Thyroid gland (tissue), 4 donors: Measurements from ENCODE around the gene TMEM19. TPM values are rescaled to one million over a fixed set of nuclear protein-coding genes. Genes with fewer than 3 reads are reported as not detected.

ENCODE experiments used
- DNase-seq, 2 donors: peaks; one replicate each; pipeline ENCODE4 v3.0.0-alpha.2; 2019
- H3K27ac ChIP-seq, 3 donors: fragments of 200-600 bp; sonication (generic); 1 replicate in 2 of 3; 2 replicates in 1 of 3; pipeline ENCODE4 v1.5.1; 2016 to 2019; ENCODE audit warnings: mild to moderate bottlenecking in 1 of 3, moderate library complexity in 1 of 3
- H3K27me3 ChIP-seq: fragments of 200-600 bp; sonication (generic); one replicate; pipeline ENCODE4 v1.5.1; 2019
- H3K36me3 ChIP-seq, 2 donors: fragments of 200-600 bp; sonication (generic); one replicate each; pipeline ENCODE4 v1.5.1; 2016 to 2019
- H3K4me1 ChIP-seq, 2 donors: fragments of 200-600 bp; sonication (generic); one replicate each; pipeline ENCODE4 v1.5.1; 2017 to 2019
- H3K4me3 ChIP-seq, 3 donors: fragments of 200-600 bp; sonication (generic); replicated peaks in 1 of 3; 1 replicate in 2 of 3; 2 replicates in 1 of 3; pipeline ENCODE4 v1.5.1; 2016; ENCODE audit warnings: mild to moderate bottlenecking in 1 of 3
- H3K9me3 ChIP-seq: fragments of 200-600 bp; sonication (generic); one replicate; pipeline ENCODE4 v1.5.1; 2017
- POLR2A ChIP-seq, 2 donors: fragments of 450-650 bp; IDR thresholded peaks; one replicate each; pipeline ENCODE4 v1.6.1; 2017; ENCODE audit warnings: antibody characterized with exemption in 2 of 2, mild to moderate bottlenecking in 2 of 2, moderate library complexity in 1 of 2
- WGBS, 2 donors: methylation state at CpG; one replicate each; pipeline ENCODE4 v1.1.5; 2017; 5-methylcytosine and 5-hydroxymethylcytosine counted together
- intact Hi-C: fragments of 100-400 bp; cut with DNase I; formaldehyde crosslinking; loops from one replicate; pipeline ENCODE4 v1.15.1; 2023
- total RNA-seq, 4 donors: library from RNA; depleted of rRNA; stranded (reverse); fragments of >200 nt; gene quantifications; one replicate each; pipeline ENCODE4 v1.2.3, GENCODE V29; 2016
- TF ChIP-seq, protein P1 (sequence below), 6 experiments: fragments of 200-600 bp in 3 of 6; fragments of 450-650 bp in 3 of 6; sonication (generic) in 3 of 6; IDR thresholded peaks; one replicate each; pipeline ENCODE4 v1.5.1; 2016 to 2019; ENCODE audit warnings: antibody characterized with exemption in 6 of 6, mild to moderate bottlenecking in 2 of 6, inconsistent platforms in 1 of 6, moderate library complexity in 1 of 6

Gene TMEM19
- total RNA-seq, 4 donors from 2014 or later = 29.3 to 50.0 (median 47.4) TPM

DNA sequence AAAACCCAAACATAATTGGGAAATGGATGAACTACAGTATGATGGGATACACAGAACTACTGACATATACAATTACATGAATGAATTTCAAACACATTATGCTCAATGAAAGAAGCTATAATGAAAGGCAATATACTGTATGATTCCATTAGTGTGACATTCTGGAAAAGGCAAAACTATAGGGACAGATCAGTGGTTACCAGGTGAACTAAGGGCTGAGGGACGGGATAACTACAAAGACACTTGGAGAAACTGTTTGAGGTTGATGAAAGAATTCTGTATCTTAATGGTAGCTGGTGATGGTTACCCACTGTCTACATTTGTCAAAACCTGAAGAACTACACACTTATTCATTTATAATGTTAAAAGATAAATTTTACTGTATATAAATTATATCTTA is 30.0 kb upstream of the TMEM19 start:
- no peak for TF ChIP-seq POLR2A (IDR thresholded peaks at IDR 0.05)
- TF ChIP-seq, protein P1, sequence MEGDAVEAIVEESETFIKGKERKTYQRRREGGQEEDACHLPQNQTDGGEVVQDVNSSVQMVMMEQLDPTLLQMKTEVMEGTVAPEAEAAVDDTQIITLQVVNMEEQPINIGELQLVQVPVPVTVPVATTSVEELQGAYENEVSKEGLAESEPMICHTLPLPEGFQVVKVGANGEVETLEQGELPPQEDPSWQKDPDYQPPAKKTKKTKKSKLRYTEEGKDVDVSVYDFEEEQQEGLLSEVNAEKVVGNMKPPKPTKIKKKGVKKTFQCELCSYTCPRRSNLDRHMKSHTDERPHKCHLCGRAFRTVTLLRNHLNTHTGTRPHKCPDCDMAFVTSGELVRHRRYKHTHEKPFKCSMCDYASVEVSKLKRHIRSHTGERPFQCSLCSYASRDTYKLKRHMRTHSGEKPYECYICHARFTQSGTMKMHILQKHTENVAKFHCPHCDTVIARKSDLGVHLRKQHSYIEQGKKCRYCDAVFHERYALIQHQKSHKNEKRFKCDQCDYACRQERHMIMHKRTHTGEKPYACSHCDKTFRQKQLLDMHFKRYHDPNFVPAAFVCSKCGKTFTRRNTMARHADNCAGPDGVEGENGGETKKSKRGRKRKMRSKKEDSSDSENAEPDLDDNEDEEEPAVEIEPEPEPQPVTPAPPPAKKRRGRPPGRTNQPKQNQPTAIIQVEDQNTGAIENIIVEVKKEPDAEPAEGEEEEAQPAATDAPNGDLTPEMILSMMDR (IDR thresholded peaks at IDR 0.05) = no peak
- intact Hi-C loops = no loop called here
- H3K36me3 ChIP-seq = peaks cover 6 to 34% of the 10 kb centered on the region in 2 donors
- no peak overlapping the region for H3K4me3 ChIP-seq
- H3K9me3 ChIP-seq = no peaks in the 10 kb centered on the region
- H3K27ac ChIP-seq = no peak overlapping the region
- 98 to 100% methylated on average over 1 of the region's 1 CpG for WGBS, 2 donors
- no peaks in the 10 kb centered on the region for H3K27me3 ChIP-seq
- peaks cover 8 to 15% of the 10 kb centered on the region in 2 donors for H3K4me1 ChIP-seq
- no peak for DNase-seq

DNA sequence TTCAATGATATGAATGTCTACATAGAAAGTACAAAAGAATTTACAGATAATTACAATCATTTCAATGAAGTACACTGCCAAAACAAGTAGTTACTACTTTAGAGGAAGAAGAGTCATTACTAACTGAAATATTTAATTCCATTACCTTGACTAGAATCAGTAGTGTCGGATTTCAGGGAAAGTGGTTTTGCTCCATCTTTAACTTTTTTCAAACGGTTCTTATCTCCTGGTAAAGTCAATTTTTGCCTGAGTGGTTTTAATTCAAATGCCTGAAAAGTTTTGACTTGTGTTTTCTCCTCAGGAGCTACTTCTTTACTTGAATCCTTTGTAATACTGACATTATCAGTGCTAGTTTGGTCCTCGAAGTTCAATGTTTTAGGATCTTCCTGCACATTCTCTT is 29.1 kb upstream of the TMEM19 start:
- H3K4me1 ChIP-seq = peaks cover 14 to 21% of the 10 kb centered on the region in 2 donors
- 76 to 79% methylated on average over 3 of the region's 3 CpGs for WGBS, 2 donors
- no peak overlapping the region for H3K27ac ChIP-seq
- H3K9me3 ChIP-seq = no peaks in the 10 kb centered on the region
- DNase-seq = no peak
- no peak for TF ChIP-seq POLR2A (IDR thresholded peaks at IDR 0.05)
- TF ChIP-seq, protein P1 (IDR thresholded peaks at IDR 0.05) = no peak
- intact Hi-C loops = no loop called here
- H3K36me3 ChIP-seq = peaks cover 6 to 34% of the 10 kb centered on the region in 2 donors
- no peaks in the 10 kb centered on the region for H3K27me3 ChIP-seq
- no peak overlapping the region for H3K4me3 ChIP-seq

DNA sequence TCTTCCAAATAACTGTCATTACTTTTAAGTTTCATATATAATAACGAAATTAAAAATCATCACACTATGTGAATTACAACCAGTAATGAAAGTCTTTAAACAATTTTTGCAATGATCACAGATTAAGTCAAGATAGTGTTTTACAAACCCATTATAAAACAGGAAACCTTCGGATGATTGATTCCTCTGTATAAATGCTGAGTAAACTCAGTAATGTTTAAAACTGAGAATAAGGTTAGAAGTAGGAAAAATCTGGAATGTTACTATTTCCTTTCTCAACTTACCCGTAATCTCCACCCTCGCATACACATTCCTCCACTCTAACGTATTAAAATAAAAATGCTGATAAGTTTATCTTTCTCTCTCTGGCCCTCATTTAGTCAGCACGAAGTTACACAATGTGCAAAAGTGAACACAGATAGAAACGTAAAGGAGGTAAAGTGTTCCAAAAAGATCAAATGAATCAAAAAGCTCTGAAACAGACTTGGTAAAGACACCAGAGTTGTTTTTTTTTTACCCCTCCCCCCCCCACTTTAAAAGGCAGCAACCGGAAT is 23.8 kb upstream of the TMEM19 start:
- Histone ChIP-seq H3K36me3 (peaks cover 6 to 24% of the 10 kb centered on the region in 2 donors), H3K4me1 (peaks cover 18 to 24% of the 10 kb centered on the region in 2 donors), H3K27ac (no peak overlapping the region), H3K9me3 (no peaks in the 10 kb centered on the region), H3K4me3 (peak overlapping the region in 2 of 3 donors; percentile 79 to 99), H3K27me3 (no peaks in the 10 kb centered on the region)
- no peak for DNase-seq
- intact Hi-C loops = loop anchor here (10.0 kb wide), 1 partner anchor 93 kb away; the partner anchor contains the start of gene RAB21
- WGBS, 2 donors = 13 to 18% methylated on average over 8 of the region's 8 CpGs
- no peak for TF ChIP-seq POLR2A (IDR thresholded peaks at IDR 0.05)
- TF ChIP-seq, protein P1 (IDR thresholded peaks at IDR 0.05) = no peak

GRCh38 chr12:71662849-71663560 is 22.9 kb upstream of the TMEM19 start:
- 0% methylated on average over 19 to 27 of the region's 53 CpGs for whole genome bisulfite sequencing, 2 donors
- H3K27me3 ChIP-seq = no peaks in the 10 kb centered on the region
- peaks cover 18 to 24% of the 10 kb centered on the region in 2 donors for H3K4me1 ChIP-seq
- no peaks in the 10 kb centered on the region for H3K9me3 ChIP-seq
- H3K4me3 ChIP-seq = peak overlapping the region; percentile 61 to 99 (median 79)
- peaks cover 6 to 15% of the 10 kb centered on the region in 2 donors for H3K36me3 ChIP-seq
- peak; percentile 46 to 50 for DNase-seq
- TF ChIP-seq, protein P1 (IDR thresholded peaks at IDR 0.05) = no peak
- no peak for TF ChIP-seq POLR2A (IDR thresholded peaks at IDR 0.05)
- H3K27ac ChIP-seq = peak overlapping the region; percentile 62 to 96 (median 89)
- intact Hi-C loops = loop anchor here (10.0 kb wide), 1 partner anchor 92 kb away; the partner anchor contains the start of gene RAB21
